ENCODE data around the gene GALNT10. TPM values are rescaled to one million over a fixed set of nuclear protein-coding genes. Genes with fewer than 3 reads are reported as not detected.

Gene GALNT10
- total RNA-seq, 1 experiment from 2014 or later, result 68.2 TPM

GRCh38 chr5:154236011-154236410 lies 45.5 kb downstream of the GALNT10 start:
- Mint-ChIP-seq H3K36me3 (ENCODE audit: insufficient read depth, unreplicated experiment) (no peaks in the 10 kb centered on the region), H3K27ac (ENCODE audit: unreplicated experiment) (no peak overlapping the region), H3K4me3 (ENCODE audit: low read depth, unreplicated experiment) (no peak overlapping the region), H3K27me3 (ENCODE audit: unreplicated experiment) (no peaks in the 10 kb centered on the region), H3K9me3 (ENCODE audit: low read depth, unreplicated experiment) (no peaks in the 10 kb centered on the region), H3K4me1 (ENCODE audit: low read depth, unreplicated experiment) (peaks cover 8% of the 10 kb centered on the region)
- intact Hi-C loops (cut with micrococcal nuclease; ENCODE audit: unreplicated experiment), result no loop called here
- DNase-seq, result no peak
- TF ChIP-seq CTCF (IDR thresholded peaks at IDR 0.05; ENCODE audit: unreplicated experiment), result no peak
- BruUV-seq (replicated peaks), result no TSS peak
- CTCF ChIA-PET, result interaction anchor here (0.6 kb wide), 1 partner anchor 43 kb away, joined by 6 read pairs; no protein-coding TSS in a partner anchor

- CTCF ChIA-PET, result interaction anchor here (0.6 to 0.7 kb wide), 2 partner anchors 44 to 168 kb away, joined by 3 to 6 read pairs; no protein-coding TSS in a partner anchor
- TF ChIP-seq CTCF (IDR thresholded peaks at IDR 0.05; ENCODE audit: unreplicated experiment), result no peak
- DNase-seq, result no peak
- no peak overlapping the region for H3K4me3 Mint-ChIP-seq (ENCODE audit: low read depth, unreplicated experiment)
- no TSS peak for BruUV-seq (replicated peaks)
- intact Hi-C loops (cut with micrococcal nuclease; ENCODE audit: unreplicated experiment), result no loop called here
- peaks cover 8% of the 10 kb centered on the region for H3K4me1 Mint-ChIP-seq (ENCODE audit: low read depth, unreplicated experiment)
- no peaks in the 10 kb centered on the region for H3K36me3 Mint-ChIP-seq (ENCODE audit: insufficient read depth, unreplicated experiment)
- no peaks in the 10 kb centered on the region for H3K27me3 Mint-ChIP-seq (ENCODE audit: unreplicated experiment)
- H3K9me3 Mint-ChIP-seq (ENCODE audit: low read depth, unreplicated experiment), result no peaks in the 10 kb centered on the region
- no peak overlapping the region for H3K27ac Mint-ChIP-seq (ENCODE audit: unreplicated experiment)
Observed at GRCh38 chr5:154236536-154237375, 46.2 kb downstream of the GALNT10 start.

- peaks cover 8% of the 10 kb centered on the region for H3K4me1 Mint-ChIP-seq (ENCODE audit: low read depth, unreplicated experiment)
- H3K4me3 Mint-ChIP-seq (ENCODE audit: low read depth, unreplicated experiment), result no peak overlapping the region
- CTCF ChIA-PET, result interaction anchor here (0.7 kb wide), 1 partner anchor 168 kb away, joined by 3 read pairs; no protein-coding TSS in a partner anchor
- no peaks in the 10 kb centered on the region for H3K9me3 Mint-ChIP-seq (ENCODE audit: low read depth, unreplicated experiment)
- no peak overlapping the region for H3K27ac Mint-ChIP-seq (ENCODE audit: unreplicated experiment)
- TF ChIP-seq CTCF (IDR thresholded peaks at IDR 0.05; ENCODE audit: unreplicated experiment), result no peak
- no peaks in the 10 kb centered on the region for H3K27me3 Mint-ChIP-seq (ENCODE audit: unreplicated experiment)
- H3K36me3 Mint-ChIP-seq (ENCODE audit: insufficient read depth, unreplicated experiment), result no peaks in the 10 kb centered on the region
- intact Hi-C loops (cut with micrococcal nuclease; ENCODE audit: unreplicated experiment), result no loop called here
- BruUV-seq (replicated peaks), result no TSS peak
- DNase-seq, result no peak
Observed at GRCh38 chr5:154237376-154237743, 46.8 kb downstream of the GALNT10 start.

GRCh38 chr5:154237946-154238345 lies 47.4 kb downstream of the GALNT10 start:
- intact Hi-C loops (cut with micrococcal nuclease; ENCODE audit: unreplicated experiment), result no loop called here
- TF ChIP-seq CTCF (IDR thresholded peaks at IDR 0.05; ENCODE audit: unreplicated experiment), result no peak
- no peak for DNase-seq
- H3K27ac Mint-ChIP-seq (ENCODE audit: unreplicated experiment), result no peak overlapping the region
- peaks cover 8% of the 10 kb centered on the region for H3K4me1 Mint-ChIP-seq (ENCODE audit: low read depth, unreplicated experiment)
- no peaks in the 10 kb centered on the region for H3K27me3 Mint-ChIP-seq (ENCODE audit: unreplicated experiment)
- BruUV-seq (replicated peaks), result no TSS peak
- H3K36me3 Mint-ChIP-seq (ENCODE audit: insufficient read depth, unreplicated experiment), result no peaks in the 10 kb centered on the region
- CTCF ChIA-PET, result interaction anchor here (0.6 kb wide), 1 partner anchor 85 kb away, joined by 3 read pairs; no protein-coding TSS in a partner anchor
- H3K4me3 Mint-ChIP-seq (ENCODE audit: low read depth, unreplicated experiment), result no peak overlapping the region
- H3K9me3 Mint-ChIP-seq (ENCODE audit: low read depth, unreplicated experiment), result no peaks in the 10 kb centered on the region
